Measurements from ENCODE around the gene SVOPL.
"Not testable (repeated sequence)": the region's sequence is repeated elsewhere in the genome, so short reads cannot be mapped to it uniquely, and the experiment has no call there.

SVOPL gene

DNA sequence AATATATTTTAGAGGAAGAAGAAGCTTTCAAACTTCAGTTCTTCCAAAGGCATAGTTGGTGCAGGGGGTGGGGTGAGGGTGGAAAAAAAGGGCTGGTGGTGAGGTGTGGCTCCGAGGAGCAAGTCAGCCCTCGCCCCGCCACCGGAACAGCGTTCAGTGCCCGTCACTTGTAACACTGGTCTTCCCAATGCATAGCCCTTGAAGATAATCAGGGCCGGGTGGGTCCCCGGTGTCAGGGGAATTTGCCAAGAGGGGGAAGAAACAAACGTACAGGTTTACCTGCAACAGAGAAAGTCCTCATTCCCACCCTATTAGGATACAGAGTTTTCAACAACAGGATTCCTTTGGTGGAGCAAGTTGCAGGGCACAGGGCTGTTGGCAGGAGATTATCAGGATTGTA is 1.5 kb downstream of the SVOPL start:
- no peak for DNase-seq (ENCODE audit: low read depth, low spot score)

DNA sequence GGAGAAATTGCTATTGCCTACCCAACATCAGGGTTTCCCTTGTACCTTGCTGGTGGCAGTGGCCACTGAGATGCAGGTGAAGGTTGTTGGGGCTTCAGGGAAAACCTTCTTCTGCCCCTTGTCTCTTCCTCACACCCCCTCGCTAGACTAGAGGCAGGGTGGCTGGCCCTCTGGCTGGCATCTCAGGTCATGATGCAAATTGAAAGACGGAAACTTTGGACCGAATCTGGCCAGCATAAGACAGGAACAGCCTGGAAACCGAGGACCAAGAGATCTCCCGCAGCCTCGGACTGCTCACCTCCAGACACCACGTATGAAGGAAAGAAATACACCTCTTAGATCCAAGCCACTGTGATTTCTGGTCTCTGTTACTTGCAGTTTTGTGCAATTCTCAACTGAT is 2.9 kb downstream of the SVOPL start:
- no peak for DNase-seq (ENCODE audit: low read depth, low spot score)

DNA sequence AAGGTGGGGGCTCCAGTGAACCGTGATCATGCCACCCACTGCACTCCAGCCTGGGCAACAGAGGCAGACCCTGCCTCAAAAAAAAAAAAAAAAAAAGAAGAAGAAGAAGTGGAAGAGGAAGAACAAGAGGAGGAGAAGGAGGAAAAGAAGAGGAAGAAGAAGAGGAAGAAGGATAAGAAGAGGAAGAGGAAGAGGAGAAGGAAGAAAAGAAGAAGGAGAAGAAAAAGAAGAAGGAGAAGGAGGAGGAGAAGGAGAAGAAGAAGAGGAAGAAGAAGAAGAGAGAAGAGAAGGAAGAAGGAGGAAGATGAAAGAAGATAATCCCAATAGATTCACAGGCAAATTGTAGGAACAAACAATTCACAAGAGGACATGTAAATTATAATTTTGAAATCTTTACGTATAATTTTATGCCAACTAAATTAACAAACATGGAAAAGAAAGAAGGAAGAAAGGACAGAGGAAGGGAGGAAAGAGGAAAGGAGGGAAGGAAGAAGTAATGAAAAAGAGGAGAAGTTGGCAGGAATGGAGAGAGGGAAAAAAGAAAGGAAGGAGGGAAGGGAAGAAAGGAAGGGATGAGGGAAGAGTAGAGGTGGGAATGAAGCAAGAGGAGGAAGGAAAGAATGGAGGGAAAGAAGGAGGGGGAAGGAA is 3.5 kb downstream of the SVOPL start:
- DNase-seq (ENCODE audit: low read depth, low spot score): no peak

DNA sequence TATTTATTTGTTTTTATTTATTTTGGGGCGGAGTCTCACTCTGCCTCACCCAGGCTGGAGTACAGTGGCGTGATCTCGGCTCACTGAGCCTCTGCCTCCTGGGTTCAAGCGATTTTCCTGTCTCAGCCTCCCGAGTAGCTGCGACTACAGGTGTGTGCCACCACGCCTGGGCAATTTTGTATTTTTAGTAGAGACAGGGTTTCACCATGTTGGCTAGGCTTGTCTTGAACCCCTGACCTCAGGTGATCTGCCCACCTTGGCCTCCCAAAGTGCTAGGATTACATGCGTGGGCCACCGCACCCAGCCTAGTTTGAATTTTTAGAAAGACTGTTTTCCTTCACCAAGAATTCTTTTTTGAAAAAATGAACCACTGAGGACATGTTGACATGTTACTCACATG is 5.4 kb downstream of the SVOPL start:
- DNase-seq (ENCODE audit: low read depth, low spot score): not testable (repeated sequence)

DNA sequence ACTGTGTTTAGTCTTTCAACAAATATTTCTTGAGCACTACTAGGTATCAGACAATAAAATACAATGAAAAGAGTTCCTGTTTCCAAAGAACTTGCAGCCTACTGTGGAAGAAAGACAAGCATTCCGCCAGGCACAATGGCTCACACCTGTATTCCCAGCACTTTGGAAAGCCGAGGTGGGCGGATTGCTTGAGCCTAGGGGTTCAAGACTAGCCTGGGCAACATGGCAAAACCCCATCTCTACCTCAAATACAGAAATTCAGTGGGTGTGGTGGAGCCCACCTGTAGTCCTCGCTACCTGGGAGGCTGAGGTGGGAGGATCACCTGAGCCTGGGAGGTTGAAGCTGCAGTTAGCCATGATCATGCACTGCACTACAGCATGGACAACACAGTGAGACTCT is 6.1 kb downstream of the SVOPL start:
- no peak for DNase-seq (ENCODE audit: low read depth, low spot score)

DNA sequence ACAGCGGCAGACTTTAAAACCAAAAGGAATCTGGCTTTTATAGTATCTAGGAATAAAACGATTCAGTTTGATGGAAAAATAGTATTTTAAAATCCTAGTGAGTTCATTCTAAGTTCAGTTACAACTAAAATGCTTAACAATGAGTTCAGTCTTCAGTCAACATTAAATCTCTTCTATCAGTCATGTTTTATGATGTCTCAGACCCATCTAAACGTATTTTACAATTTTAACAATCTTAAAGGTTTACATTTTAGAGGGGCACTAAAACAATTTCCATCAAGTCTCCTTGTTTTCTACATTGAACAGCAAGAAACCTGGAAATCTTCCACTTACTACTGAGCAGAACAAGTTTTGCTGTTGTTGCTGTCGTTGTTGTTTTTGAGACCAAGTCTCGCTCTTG is 10.0 kb downstream of the SVOPL start:
- no peak for DNase-seq (ENCODE audit: low read depth, low spot score)

DNA sequence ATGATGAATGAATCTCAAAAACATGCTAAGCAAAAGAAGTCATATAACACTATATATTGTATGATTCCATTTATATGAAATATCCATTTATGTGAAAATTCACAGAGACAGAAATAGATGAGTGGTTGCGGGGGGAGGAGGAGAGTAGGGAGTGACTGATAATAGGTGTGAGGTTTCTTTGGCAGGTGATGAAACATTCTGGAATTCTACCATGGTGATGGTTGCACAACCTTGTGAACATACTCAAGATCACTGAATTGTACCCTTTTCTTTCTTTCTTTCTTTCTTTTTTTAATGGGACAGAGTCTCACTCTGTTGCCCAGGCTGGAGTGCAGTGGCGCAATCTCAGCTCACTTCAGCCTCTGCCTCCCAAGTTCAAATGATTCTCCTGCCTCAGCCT is 10.7 kb downstream of the SVOPL start:
- no peak for DNase-seq (ENCODE audit: low read depth, low spot score)

DNA sequence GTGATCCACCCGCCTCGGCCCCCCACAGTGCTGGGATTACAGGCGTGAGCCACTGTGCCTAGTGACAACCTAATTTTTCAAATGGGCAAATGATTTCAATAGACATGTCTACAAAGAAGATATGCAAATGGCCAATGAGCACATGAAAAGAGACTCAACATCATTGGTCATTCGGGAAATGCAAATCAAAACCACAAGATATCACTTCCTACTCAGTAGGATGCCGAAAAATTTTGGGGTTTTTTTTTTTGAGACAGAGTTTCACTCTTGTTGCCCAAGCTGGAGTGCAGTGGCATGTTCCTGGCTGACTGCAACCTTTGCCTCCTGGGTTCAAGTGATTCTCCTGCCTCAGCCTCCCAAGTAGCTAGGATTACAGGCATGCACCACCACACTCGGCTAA is 13.1 kb downstream of the SVOPL start:
- DNase-seq (ENCODE audit: low read depth, low spot score): not testable (repeated sequence)

DNA sequence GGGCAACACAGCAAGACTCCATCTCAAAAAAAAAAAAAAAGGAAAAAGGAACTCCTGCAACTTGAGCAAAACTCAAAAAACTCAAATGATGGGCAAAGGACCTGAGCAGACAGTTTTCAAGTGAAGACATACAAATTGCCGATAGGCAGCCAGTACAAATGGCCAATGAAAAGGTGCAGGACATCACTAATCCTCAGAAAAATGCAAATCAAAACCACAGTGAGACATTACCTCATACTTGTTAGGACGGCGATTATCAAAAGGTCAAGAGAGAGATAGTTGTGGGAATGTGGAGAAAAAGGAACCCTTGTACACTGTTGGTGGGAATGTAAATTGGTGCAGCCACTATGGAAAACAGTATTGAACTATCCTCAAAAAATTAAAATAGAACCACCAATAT is 16.8 kb downstream of the SVOPL start:
- DNase-seq (ENCODE audit: low read depth, low spot score): no peak

DNA sequence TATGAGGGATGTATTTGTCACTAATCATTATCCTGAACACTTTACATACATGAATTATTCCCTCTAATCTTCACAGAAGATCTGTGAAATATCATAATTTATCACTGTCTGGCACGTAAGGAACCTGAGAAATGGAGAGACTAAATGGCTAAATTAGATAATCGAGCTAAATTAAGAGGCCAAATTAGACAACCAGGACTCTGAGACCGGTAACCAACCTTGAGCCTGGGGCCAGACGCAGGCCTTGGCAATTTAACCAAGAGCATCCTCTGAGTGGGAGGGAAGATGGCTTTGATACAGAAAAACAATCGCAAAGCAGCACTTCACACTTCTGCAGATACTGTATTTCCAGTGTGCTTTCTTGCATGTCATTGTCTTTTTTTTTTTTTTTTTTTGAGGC is 21.4 kb downstream of the SVOPL start:
- no peak for DNase-seq (ENCODE audit: low read depth, low spot score)

DNA sequence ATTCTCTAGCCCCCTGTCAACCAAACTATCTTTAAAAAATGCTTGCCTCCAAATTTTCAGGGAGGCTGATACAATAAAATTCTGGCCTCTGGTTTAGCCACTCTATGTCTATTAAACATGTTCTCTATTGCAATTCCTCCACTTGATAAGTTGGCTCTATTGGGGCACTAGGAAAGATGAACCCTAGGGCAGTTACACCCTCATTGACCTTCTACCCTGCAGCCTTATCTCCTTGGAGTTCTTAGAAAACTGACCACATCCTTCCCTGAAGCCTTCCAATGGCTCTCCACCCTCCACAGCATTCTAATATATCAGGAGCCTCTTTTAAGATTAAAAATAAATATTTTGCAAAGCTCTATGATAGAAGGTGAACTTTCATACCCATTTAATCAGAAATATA is 30.6 kb downstream of the SVOPL start:
- DNase-seq (ENCODE audit: low read depth, low spot score): no peak

DNA sequence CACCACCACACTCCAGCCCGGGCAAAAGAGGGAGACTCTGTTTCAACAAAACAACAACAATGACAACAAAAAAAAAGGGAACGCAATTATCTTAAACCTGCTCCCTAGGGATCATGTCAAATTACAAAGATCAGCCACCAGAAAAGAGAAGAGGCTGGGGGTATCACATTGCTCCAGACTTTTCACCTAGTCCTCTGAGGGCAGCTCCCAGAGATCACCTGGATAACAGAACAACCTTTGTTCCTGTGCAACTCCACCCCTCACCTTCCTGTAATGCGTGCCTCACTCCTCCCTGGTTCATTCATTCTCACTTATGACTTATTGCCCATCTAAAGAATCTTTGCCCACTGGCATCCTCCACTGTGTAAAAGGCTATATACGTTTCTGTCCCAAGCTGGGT is 31.8 kb downstream of the SVOPL start:
- no peak for DNase-seq (ENCODE audit: low read depth, low spot score)

DNA sequence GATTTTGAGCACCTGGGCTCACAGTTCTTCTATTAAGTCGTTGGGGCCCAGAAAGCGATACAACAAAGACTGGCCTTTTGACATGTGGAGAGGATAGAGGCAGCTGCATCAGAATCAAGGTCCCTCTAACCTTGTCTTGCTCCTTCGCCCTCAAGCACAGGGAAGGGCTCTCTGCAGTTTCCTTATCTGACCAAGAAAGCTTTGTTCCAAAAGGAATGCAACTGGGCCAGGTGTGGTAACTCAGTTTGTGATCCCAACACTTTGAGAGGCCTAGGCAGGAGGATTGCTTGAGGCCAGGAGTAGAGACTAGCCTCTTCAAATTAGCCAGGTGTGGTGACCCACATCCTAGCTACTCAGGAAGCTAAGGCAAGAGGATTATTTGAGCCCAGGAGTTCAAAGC is 32.2 kb downstream of the SVOPL start:
- DNase-seq (ENCODE audit: low read depth, low spot score): no peak

DNA sequence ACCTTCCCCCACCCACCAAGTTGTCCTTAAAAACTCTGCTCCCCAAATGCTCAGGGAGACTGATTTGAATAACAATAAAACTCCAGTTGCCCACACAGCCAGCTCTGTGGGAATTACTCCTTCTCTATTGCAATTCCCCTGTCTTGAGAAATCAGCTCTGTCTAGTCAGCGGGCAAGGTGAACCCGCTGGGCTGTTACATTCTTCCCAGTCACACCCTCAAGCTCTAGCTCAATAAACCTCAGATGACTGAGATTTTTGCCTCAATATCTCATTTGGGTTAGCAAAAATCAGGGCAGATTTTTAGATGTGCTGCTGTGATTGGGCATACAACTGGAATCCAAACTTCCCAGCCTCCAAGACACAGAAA is 32.9 kb downstream of the SVOPL start:
- DNase-seq (ENCODE audit: low read depth, low spot score): no peak

DNA sequence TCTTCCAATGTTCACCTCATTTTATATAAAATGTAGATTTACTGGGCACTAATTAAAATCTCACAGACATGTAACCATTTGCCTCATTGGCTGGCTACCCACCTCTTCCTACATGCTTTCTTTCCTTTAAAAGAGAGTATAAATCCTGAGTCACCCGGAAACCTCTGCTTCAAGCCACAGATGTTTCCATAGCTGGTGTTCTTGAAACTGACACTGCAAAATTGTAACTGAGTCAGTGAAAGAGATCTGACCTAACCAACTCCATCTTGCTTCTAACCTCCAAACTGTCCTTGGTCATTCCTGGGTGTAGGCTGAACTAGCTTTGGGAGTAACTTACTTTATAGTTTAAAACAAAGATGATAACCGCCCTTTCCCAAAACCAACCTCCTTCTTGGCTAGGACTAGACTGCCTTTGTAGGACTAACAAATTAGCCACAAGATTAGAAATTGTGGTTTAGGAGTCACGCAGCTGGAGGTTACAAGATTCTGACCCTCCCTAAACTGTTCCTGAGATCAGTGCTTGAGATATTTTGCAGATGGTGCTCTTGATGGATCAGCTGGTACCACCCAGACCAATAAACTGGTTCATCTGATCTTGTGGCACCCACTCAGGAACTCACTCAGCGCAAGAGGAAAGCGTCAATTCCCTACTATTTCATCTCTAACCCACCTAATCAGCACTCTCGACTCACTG is 33.5 kb downstream of the SVOPL start:
- DNase-seq (ENCODE audit: low read depth, low spot score): no peak

DNA sequence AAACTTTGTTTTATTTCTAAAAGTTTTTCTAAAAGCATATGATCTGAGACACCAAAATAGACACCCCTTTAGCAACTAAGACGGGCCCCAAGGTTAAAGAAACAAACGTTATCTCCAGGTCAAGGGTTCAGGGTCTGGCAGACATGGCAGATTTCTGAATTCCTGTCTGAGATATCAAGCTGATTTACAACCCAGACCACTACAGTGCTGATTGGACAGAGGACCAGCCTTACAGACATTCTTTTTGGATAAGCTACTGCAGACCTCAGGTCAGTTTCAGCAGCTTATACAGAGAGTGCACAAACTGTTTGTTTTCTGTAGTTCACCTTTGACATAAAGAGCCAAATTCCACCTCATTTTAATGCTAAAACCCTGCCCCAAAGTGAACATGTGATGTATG is 34.8 kb downstream of the SVOPL start:
- no peak for DNase-seq (ENCODE audit: low read depth, low spot score)

DNA sequence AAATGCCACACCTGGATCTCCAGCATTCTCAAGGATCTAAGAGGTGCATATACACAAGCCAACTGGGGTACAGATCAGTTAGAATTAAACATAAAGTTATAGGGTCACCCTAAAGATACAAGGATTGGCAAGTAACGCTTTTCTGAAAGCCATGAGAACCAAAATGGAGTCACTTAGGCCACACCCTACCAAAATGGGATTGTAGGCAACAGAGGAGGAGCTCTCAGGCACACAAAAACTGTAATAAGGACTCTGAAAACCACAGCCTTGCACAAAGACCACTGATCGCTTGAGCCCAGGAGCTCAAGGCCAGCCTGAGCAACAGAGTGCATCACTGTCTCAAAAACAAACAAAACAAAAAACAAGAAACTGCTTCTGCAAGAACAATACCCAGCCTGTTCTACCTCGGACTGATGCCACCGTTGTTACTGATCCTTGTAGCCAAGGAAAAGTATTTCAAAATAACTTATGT is 35.5 kb downstream of the SVOPL start:
- DNase-seq (ENCODE audit: low read depth, low spot score): no peak

DNA sequence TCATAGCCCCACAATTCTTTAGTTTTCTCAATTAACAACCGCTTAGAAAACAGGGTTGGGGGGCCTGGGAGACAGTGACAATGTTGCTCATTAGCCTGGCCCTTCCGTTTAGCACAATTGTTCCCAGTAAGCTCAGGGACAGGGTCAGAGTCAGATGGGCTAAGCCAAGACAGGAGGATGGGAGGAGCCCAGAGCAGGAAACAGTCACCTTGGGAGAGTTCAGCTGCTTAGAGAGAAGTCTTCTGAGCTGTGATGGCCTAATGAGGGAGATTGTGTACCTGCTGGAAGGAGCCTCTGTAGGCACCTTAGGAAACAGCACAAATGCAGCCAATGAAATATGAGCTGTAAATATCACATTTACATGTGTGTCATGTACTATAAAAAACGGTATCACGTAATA is 35.9 kb downstream of the SVOPL start:
- no peak for DNase-seq (ENCODE audit: low read depth, low spot score)

DNA sequence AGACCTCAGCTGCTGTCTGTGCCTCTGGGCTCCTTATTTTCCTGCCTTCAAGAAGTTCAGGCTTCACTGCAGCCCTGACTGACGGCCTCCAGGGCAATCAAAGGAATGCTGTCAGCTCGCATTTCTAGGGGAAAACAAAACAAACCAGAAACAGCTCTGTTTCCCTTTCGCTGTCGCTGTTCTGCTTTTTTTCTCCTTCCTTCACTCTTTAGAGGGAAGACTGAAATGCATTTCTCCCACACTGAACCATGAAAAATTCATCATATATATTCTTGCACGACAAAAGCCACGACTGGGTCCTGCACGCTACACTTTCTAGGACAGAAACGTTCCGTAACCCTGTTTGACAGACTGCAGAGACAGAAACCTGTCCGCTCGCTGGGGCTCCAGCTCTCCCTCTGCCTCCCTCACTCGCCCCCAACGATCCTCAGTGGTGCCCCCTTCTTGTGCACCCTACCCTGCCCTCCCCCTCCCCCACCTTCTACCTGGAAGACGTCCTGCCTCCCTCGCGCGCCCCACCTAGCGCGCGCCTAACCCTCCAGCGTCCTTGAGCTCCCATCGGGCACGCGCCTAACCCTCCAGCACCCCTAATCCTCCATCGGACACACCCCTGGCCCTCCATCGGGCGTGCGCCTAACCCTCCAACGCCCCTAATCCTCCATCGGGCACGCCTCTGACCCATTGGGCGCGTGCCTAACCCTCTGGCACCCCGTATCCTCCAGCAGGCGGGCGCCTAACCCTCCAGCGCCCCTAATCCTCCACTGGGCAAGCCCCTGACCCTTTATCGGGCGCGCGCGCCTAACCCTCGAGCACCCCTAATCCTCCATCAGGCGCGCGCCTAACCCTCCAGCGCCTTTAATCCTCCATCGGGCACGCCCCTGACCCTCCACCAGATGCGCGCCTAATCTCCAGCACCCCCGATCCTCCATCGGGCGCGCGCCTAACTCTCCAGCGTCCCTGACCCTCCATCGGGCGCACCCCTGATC is 37.1 kb downstream of the SVOPL start:
- no peak for DNase-seq (ENCODE audit: low read depth, low spot score)

DNA sequence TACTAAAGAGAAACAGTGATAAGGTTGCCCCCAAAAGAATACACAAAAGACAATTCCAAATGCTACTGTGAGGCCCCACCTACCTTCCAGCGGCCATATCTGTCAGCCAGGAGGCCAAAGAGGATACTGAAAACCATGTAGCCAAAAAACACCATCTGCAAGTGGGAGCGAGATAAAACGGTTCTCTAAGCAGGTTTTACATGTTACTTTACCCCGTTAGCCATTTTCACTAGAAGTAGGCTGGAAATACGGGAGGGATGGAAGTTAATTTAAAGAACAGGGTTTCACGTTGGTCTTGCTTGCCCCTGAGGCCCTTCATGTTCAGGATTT is 38.2 kb downstream of the SVOPL start:
- no peak for DNase-seq (ENCODE audit: low read depth, low spot score)

DNA sequence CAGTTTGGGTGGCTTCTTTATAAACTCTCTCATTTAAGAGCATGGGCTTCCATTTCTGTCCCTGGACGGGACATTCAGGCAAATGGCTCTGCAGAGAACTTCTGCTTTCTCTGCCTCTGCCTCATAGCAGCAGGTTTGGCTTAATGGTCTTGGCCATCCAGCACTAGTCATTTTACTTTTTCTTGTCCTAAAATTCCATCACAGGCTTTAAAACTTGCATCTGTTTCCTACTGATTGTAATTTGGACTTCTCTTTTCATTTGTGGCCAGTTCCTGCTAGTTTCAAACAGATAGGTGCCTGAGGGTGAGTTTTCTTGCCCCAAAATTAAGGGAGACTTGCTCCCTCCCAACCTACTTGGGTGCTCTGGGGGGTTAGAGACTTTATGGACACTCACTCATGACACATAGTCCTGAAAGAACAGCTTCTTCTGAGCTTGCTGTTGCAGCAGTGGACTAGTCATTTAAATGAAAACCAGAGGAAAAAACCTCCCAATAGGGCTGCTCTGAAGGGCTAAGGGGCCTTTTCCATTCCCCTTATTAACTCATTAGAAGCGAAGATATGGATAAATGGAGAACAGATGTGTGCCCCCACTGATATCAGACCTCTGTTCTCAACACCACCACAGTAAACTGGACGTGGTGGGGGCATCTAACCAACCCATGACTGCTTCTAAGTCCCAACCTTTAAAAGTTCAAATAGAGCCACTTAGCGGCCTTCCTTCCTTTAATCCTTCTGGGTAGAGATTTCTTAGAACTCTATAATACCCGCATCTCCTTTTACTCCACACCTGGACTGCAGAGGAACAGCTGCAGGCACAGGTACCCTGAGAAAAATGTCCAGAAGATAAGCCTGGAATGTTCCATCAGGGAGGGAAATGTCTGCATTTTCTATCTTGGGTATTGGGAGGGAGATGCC is 38.8 kb downstream of the SVOPL start:
- no peak for DNase-seq (ENCODE audit: low read depth, low spot score)
